ENCODE measurements around the gene SKOR1.

DNA sequence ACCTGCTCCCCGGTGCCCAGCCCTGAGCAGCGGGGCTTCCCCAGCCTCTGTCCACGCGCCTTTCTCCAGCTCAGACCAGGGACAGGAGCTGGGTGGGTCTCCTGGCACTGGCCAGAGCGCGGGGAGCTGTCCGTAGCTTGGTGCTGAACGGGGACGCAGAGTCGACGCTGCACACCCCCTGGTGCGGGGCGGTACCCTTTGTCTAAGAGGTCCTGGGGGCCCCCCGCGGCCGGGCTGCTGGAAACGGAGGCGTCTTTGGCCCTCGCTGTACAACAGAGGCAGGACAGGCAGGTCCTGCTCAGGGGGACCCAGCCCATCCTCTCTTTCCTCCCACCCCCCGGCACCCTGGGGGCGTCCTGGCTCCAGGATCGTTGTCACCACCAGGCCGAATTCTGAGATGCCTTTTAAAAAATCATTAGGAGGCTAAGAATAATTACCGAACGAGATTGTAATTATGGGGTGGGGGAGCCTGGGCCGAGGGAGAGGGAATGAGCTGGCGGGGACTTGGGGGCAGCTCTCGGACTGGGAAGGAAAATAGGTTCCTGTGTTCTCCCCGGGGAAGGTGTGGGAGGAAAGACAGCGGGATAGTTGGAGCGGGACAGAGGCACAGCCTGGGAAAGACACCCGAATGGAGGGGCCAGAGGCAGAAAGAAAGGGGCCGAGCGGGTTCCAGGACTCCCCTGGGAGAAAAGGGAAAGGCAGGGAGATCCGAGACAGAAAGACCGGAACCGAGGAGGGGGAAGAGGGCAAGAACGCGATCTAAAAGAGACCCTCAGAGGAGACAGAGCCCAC is 4.1 kb upstream of the SKOR1 start:
- TF ChIP-seq, protein P1, sequence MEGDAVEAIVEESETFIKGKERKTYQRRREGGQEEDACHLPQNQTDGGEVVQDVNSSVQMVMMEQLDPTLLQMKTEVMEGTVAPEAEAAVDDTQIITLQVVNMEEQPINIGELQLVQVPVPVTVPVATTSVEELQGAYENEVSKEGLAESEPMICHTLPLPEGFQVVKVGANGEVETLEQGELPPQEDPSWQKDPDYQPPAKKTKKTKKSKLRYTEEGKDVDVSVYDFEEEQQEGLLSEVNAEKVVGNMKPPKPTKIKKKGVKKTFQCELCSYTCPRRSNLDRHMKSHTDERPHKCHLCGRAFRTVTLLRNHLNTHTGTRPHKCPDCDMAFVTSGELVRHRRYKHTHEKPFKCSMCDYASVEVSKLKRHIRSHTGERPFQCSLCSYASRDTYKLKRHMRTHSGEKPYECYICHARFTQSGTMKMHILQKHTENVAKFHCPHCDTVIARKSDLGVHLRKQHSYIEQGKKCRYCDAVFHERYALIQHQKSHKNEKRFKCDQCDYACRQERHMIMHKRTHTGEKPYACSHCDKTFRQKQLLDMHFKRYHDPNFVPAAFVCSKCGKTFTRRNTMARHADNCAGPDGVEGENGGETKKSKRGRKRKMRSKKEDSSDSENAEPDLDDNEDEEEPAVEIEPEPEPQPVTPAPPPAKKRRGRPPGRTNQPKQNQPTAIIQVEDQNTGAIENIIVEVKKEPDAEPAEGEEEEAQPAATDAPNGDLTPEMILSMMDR (IDR thresholded peaks at IDR 0.05 in 4 of 5, conservative IDR thresholded peaks at IDR 0.05 in 1 of 5), result no peak
- TF ChIP-seq POLR2A (IDR thresholded peaks at IDR 0.05), result no peak

Data from gastrocnemius medialis (tissue), 4 donors.